Stimulated activated CD8-positive, alpha-beta memory T cell treated with anti-CD3 and anti-CD28 coated beads, Interleukin-4, amount 100 ng/mL, for 4 hours (primary cell): ENCODE measurements around the gene PRDM16.

Experiments
- DNase-seq, 2 donors: peaks; one replicate each; pipeline ENCODE4 v3.0.0-alpha.2; 2020; ENCODE audit warnings: low read depth in 2 of 2, low spot score in 1 of 2

Gene PRDM16

GRCh38 chr1:3405491-3405890 lies 336.5 kb downstream of the PRDM16 start:
- no peak for DNase-seq

DNA sequence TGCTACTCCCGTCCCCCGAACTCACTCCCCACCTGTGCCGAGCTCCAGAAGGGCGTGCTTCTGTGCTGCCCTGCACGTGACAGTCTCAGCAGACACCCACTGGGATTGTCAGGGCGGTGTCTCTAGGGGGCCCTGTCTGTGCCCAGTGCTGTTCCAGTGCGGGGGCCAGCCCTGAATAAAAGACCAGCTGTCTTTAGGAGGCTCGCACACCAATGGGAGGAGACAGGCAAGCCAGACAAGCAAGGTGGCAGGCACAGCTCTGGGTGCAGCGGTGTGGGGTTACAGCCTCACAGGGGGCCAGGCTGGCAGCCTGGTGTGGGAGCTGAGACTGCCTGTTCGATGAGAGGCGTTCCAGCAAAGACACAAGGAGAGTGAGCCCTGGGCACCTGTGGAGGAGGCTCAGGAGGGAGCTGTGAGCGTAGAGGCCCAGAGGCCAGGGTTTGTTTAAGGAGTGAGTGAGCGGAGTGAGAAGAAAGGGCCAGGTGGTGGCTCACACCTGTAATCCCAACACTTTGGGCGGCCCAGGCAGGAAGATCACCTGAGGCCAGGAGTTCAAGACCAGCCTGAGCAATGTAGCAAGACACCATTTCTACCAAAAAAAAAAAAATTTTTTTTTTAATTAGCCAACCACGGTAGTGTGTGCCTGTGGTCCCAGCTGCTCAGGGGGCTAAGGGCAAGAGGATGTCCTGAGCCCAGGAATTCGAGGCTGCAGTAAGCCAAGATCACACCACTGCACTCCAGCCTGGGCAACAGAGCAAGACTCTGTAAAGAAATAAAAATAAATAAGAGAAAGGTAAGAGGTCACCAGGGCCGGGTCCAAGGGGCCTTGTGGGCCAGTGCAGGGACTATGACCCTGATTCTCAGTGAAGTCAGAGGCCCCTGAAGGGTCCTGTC lies 337.2 kb downstream of the PRDM16 start:
- no peak for DNase-seq

DNA sequence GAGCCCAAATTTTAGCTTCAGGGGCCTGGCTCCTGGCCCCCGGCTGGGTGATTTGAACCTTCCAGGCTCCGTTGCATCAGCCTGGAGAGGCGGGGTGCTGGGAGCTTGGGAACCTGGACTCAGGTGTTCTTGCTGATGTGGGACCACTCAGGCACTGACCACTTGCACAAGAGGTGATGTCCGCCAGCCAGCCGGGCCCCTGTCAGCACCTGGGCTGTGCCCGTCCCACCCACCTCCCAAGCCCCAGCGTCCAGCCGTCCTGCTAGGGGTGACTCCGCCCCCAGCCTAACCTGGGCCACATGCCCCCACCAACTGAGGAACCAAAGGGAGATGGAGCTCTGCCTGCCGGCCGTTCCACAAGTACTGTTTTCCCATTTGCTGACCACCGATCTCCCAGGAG lies 338.0 kb downstream of the PRDM16 start:
- no peak for DNase-seq

GRCh38 chr1:3408751-3409266 lies 339.8 kb downstream of the PRDM16 start:
- DNase-seq = no peak

DNA sequence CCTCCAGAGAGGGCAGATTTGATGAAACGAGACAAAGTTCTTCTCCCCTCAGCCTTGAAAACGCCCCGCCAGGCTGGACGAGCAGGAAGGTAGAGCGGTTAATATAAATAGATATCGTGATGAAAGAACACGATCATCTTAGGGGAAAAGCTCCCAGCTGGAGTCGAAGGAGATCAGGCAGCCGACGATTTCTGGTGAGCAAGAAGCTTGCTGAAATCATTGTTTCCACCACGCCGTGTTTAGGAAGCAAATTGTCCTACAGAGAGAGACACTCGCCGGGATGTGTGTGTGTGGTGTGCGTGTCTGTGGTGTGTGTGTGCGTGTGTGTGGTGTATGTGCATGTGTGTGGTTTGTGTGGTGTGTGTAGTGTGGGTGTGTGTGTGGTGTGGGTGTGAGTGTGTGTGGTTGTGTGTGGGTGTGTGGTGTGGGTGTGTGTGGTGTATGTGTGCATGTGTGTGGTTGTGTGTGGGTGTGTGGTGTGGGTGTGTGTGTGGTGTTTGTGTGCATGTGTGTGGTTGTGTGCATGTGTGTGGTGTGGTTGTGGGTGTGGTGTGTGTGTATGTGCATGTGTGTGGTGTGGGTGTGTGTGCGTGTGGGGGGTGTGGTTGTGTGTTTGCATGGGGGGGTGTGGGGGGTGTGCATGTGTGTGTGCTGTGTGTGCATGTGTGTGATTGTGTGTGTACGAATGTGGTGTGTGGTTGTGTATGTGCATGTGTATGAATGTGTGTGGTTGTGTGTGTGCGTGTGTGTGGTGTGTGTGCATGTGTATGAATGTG lies 340.6 kb downstream of the PRDM16 start:
- no peak for DNase-seq

DNA sequence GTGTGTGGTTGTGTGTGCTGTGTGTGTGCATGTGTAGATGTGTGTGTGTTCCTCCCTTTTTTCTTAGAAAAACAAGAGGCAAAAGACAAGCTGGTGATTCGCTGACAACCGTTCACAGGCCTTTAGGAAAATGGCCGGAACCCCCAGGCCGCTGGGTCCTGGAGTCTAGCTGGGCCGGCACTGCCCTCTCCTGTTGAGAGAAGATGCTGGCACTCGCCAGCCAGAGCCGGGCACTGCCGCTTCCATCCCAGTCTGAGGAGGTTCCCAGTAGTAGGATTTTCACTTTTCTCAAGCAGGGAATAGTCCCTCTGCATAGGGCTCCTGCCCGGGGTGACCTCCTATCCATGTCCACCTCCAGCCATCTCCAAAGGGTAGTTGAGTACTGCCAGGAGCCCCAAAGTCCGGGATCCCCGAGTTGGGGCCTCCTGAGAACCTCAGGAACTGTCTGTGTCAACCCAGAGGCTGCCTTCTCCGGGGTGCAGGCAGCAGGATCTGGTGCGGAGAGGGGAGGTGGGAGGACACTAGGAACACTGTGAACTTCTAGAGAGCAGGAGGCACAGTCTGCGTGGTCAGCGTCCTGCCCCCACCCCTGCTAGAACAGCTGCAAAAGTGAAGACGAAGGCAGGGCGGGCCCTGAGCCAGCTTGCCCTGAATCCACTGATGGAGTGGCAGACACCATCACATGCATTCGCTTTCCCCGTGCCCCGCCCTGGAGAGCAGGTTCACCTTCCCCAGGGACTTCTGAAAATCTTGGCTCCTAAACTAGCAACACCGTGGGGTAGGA lies 341.3 kb downstream of the PRDM16 start:
- no peak for DNase-seq

- no peak for DNase-seq
These were observed 342.8 kb downstream of the PRDM16 start for GRCh38 chr1:3411806-3412205.

DNA sequence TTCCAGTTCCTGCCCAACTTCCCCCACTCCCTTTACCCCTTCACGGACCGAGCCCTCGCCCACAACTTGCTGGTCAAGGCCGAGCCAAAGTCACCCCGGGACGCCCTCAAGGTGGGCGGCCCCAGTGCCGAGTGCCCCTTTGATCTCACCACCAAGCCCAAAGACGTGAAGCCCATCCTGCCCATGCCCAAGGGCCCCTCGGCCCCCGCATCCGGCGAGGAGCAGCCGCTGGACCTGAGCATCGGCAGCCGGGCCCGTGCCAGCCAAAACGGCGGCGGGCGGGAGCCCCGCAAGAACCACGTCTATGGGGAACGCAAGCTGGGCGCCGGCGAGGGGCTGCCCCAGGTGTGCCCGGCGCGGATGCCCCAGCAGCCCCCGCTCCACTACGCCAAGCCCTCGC lies 343.4 kb downstream of the PRDM16 start:
- DNase-seq = no peak

GRCh38 chr1:3413975-3414710 lies 345.1 kb downstream of the PRDM16 start:
- no peak for DNase-seq

- DNase-seq = no peak
These were observed 346.5 kb downstream of the PRDM16 start for GRCh38 chr1:3415260-3416090.

DNA sequence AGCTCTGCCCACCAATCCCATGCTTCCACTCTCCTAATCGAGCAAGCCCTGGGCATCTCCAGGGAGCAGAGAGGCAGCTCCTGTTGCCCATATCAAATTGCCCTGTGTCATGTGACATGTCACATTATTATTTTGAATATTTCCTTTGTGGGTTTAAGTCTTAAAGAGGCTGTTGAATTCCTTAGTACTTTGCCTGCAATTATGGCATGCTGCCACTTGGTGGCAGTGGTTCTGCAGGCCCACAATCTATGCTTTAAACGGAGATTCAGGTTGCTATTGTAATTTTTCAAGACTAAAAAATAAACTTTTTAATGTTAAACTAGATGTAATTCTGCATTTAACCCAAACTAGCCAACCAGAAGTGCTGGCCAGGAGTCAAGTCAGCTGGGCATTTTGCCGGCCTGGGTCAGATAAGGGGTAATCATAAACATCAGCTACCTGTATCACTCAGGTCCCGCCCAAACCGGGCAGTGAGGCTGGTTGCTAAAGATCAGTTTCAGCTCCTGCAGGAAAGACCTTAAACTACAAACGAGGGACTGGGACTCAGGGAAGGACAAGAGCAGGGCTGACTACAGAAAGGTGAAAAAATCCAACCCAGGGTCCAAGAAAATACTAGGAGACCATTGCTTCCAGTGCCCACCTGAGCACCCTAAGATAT lies 348.2 kb downstream of the PRDM16 start:
- DNase-seq = no peak

- DNase-seq = no peak
These were observed 348.9 kb downstream of the PRDM16 start for GRCh38 chr1:3417934-3418333.

DNA sequence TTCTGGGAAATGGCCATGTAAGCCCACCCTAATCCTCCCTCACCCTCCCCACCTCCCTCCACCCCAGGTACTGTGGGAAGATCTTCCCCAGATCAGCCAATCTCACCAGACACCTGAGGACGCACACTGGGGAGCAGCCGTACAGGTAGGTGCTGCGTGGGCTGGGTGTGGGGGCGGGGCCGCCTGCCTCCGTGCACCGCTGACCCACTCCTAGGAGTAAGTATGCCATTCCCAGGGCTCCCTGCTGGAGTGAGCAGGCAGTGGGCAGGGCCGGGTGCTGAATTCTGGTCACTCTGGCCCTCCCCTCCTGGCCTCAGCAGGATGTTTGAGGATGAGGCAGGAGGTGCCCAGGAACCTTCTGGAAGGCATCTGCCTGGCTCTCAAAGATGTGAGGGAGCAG lies 349.6 kb downstream of the PRDM16 start:
- no peak for DNase-seq

DNA sequence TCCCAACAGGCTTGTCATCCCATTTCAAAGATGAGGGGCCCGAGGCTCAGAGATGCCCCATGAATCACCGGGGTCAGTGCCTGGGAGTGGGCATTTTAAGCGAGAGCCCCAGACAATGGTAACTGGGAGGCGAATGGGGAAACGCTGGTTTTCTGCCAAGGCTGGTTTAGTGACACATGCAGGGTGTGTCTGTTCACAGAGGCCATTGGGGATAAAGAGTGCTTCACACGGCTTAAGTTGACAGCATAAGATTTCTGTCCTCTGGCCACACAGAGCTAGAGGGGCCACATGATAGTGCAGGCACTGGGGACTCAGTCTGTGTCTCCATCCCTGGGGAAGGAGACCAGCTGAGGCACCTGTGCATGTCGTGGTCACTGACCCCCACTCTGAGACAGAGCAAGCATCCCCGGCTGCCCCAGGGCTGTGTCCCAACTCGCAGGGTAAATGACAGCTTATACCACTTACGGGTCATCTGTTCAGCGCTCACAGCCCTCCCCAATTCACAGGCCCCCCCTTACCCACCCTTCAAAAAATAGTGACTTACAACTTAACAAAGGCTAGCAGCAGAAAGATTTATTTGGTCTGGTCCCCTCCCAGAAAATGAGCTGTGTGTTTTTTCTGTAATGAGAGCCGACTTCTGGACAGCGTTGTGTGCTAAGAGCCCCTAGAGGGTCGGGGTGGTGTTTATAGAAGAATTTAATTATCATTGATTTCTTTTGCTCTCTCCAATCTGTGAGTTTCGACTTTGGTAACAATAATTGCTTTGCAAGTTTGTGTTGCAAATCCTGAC lies 350.6 kb downstream of the PRDM16 start:
- no peak for DNase-seq

DNA sequence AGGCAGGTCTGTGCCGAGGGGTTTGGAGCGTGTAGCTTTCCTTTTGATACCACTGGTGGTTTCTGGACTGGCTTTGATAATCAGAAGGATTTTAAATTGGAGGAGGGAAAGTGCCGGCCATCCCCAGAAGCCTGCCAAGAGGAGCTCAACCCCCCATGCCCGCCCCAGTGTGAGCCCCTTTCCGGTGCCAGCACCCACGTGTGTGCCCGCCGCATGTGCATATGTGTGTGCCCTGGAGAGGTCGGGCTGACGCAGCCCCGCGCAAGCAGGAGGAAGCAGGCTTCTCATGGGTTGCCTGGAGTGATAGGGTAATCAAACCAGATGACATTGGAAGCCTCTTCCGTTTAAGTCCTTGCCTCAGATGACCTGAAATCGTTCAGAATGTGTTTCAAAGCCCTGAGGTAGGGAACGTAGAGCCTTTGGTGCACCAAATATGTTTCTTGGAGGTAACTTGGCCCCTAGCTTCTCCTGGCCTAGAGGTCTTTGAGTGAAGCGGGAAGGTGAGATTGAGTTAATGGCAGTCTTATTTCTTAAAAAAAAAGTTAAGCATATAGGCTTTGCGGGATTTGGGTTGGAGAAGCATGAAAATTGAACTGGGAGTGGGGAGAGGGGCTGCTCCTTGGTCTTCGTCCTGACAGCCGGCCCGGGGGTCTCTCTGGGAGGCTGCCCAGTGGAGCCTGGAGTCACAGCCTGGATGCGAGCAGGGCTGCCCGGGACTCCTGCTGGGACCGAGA lies 351.4 kb downstream of the PRDM16 start:
- DNase-seq = no peak

- no peak for DNase-seq
These were observed 353.6 kb downstream of the PRDM16 start for GRCh38 chr1:3422638-3423037.

DNA sequence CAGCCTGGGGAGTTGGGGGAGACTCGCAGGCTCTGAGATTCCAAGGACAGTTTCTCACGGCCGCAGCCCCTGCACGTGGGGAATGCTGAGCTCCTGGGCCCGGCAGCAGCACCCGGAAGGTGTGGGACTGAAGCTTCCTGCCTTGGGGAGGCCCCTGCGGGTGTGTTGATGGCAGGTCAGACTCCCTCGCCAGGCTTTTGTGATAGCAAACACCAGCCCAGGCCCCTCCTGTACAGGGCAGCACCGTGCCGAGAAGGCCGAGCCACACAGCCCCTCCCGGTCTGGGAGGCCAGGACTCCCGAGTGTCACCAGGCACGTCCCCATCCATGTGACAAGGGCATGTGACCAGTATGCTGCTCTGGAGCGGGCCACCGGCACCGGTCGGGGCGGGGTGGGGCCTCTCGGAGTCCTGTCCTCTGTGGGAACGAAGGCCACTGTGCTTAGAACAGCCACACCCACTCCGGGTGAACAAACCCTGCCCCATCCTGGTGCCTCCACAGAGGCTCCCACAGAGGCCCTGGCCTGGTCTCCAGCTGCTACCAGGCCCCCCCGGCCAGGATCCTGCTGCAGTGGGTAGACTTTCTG lies 354.3 kb downstream of the PRDM16 start:
- DNase-seq = no peak
